ENCODE results near the gene TUBB4A. TPM values are rescaled to one million over a fixed set of nuclear protein-coding genes. Genes with fewer than 3 reads are reported as not detected.
A peak's percentile ranks its signal among the peaks of the same experiment; 100 is the strongest.
"Not testable (repeated sequence)": the region's sequence is repeated elsewhere in the genome, so short reads cannot be mapped to it uniquely, and the experiment has no call there.

Gene TUBB4A
- polyA plus RNA-seq, 2 of the 4 experiments (the other 2 are of a cell fraction) = 2.2 to 15.4 TPM

- H3K4me3 ChIP-seq = no peak overlapping the region
- ChIA-PET CTCF (interaction anchor here (3.0 kb wide), 1 partner anchor 8 kb away, joined by 10 read pairs; no protein-coding TSS in a partner anchor), POLR2A (no interaction called here)
- peak overlapping the region; percentile 39 to 60; a peak in 3 of 6 replicates for H3K27ac ChIP-seq
- DNase-seq (ENCODE audit: low read depth in 1 of 2, low spot score in 1 of 2) = peak in 1 of 2 experiments; percentile 19
- FAIRE-seq = no peak
- H3K4me2 ChIP-seq = no peak overlapping the region
- WGBS (ENCODE audit: missing lambda C conversion rate) = 61% methylated on average over 13 of the region's 20 CpGs
- H3K4me1 ChIP-seq = peaks cover 4% of the 10 kb centered on the region; the same call in 1 of the 3 replicates
- TF ChIP-seq POLR2A (IDR thresholded peaks at IDR 0.05; ENCODE audit: low read length) (no peak), USF2 (IDR thresholded peaks at IDR 0.05) (peak; percentile 49), BCL3 (IDR thresholded peaks at IDR 0.05) (no peak)
- H3K9me3 ChIP-seq = no peaks in the 10 kb centered on the region
- peak; percentile 20 to 30; a peak in 3 of 6 replicates for ATAC-seq
These were observed 7.2 kb upstream of the TUBB4A start for GRCh38 chr19:6509118-6509971.

GRCh38 chr19:6508028-6508771 lies 6.1 kb upstream of the TUBB4A start:
- FAIRE-seq; H3K4me3 ChIP-seq; H3K9me3 ChIP-seq; H3K27ac ChIP-seq; POLR2A ChIA-PET; H3K4me1 ChIP-seq; DNase-seq (ENCODE audit: low read depth in 1 of 2, low spot score in 1 of 2); ATAC-seq; H3K4me2 ChIP-seq: not testable (repeated sequence)
- CTCF ChIA-PET = interaction anchor here (0.7 to 3.0 kb wide), 3 partner anchors 9 to 360 kb away, joined by 3 to 10 read pairs (median 3); no protein-coding TSS in a partner anchor
- WGBS (ENCODE audit: missing lambda C conversion rate) = 82% methylated on average over 9 of the region's 9 CpGs

- DNase-seq (ENCODE audit: low read depth in 1 of 2, low spot score in 1 of 2) (no peak), ATAC-seq (no peak), FAIRE-seq (no peak)
- TF ChIP-seq ATOH8 (CRISPR knock-in tag; IDR thresholded peaks at IDR 0.05; ENCODE audit: low read depth) (no peak), GATA3 (IDR thresholded peaks at IDR 0.05; ENCODE audit: borderline replicate concordance) (no peak), POLR2AphosphoS2 (conservative IDR thresholded peaks at IDR 0.05; ENCODE audit: low read length) (no peak), RARB (CRISPR knock-in tag; IDR thresholded peaks at IDR 0.05) (no peak), PBX3 (IDR thresholded peaks at IDR 0.05) (no peak), MYC (IDR thresholded peaks at IDR 0.05; ENCODE audit: borderline replicate concordance, low read length) (no peak), FOSB (CRISPR knock-in tag; IDR thresholded peaks at IDR 0.05) (no peak)
- POLR2A ChIA-PET = no interaction called here
- no peak overlapping the region for H3K4me2 ChIP-seq
- 85% methylated on average over 9 of the region's 9 CpGs for WGBS (ENCODE audit: missing lambda C conversion rate)
- no peaks in the 10 kb centered on the region for H3K9me3 ChIP-seq
- no peak overlapping the region for H3K27ac ChIP-seq
- no peak overlapping the region for H3K4me3 ChIP-seq
- H3K4me1 ChIP-seq = peaks cover 5% of the 10 kb centered on the region; the same call in 2 of the 3 replicates
- CTCF ChIA-PET = interaction anchor here (0.7 to 1.6 kb wide), 4 partner anchors 13 to 303 kb away, joined by 3 to 5 read pairs (median 3); partner anchors contain the start of gene DENND1C
These were observed 1.5 kb upstream of the TUBB4A start for GRCh38 chr19:6503407-6504201.

Data from A549 (cell line).